GM21515 (cell line): ENCODE data around the gene JADE2.
"Not testable (repeated sequence)": the region's sequence is repeated elsewhere in the genome, so short reads cannot be mapped to it uniquely, and the experiment has no call there.

Experiments
- ATAC-seq: cut with Tn5 transposase; IDR thresholded peaks from one replicate; pipeline ENCODE4 v1.9.1; 2021; ENCODE audit not compliant: unreplicated experiment

Gene JADE2

DNA sequence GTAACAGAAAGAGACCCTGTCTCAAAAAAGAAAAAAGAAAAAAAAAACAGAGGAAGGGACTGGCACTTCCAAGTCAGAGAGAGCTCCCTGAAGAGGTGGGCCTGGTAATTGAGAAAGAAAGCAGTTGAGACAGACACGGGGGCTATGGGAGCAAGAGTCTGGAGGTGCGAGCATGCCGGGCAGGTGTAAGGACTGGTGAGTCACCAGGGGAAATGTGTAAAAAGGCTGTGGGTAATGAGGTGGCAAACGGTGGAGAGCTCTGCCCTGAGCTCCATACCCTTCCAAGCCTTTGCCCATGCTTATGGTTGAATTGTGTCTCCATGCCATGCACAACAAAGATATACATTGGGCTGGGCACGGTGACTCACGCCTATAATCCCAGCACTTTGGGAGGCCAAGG lies 18.0 kb upstream of the JADE2 start:
- ATAC-seq, result no peak

GRCh38 chr5:134508521-134509195 lies 16.8 kb upstream of the JADE2 start:
- ATAC-seq, result no peak

DNA sequence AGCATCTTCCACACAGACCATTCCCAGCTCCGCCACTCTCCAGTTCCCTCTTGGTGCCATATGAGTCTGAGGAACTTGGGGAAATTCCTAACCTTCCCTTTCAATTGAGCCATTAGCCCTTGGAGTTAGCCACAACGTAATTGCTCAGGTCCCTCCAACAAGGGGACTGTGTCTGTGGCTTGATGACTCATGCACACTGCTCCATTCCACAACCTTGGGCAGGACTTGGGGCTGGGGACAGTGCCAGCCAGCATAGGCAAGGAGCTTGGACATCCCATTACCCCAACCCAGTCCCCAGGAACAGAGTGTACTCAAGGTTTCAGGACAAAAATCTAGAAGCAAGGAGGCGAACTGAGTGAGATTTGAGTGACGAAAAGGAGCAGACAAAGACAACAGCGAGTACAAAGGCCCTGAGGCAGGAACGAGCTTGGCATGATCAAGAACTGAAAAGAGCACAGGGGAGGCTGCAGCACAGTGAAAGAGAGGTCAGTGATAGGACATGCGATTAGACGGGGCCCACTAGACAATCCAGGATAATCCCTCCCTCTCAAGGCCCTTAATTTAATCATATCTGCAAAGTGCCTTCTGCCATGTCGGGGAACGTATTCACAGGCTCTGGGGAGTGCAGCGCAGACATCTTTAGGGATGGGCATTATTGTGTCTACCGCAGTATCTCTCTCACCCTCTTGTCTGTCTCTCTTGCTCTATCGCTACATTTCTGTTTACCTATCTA lies 16.0 kb upstream of the JADE2 start:
- ATAC-seq, result no peak

DNA sequence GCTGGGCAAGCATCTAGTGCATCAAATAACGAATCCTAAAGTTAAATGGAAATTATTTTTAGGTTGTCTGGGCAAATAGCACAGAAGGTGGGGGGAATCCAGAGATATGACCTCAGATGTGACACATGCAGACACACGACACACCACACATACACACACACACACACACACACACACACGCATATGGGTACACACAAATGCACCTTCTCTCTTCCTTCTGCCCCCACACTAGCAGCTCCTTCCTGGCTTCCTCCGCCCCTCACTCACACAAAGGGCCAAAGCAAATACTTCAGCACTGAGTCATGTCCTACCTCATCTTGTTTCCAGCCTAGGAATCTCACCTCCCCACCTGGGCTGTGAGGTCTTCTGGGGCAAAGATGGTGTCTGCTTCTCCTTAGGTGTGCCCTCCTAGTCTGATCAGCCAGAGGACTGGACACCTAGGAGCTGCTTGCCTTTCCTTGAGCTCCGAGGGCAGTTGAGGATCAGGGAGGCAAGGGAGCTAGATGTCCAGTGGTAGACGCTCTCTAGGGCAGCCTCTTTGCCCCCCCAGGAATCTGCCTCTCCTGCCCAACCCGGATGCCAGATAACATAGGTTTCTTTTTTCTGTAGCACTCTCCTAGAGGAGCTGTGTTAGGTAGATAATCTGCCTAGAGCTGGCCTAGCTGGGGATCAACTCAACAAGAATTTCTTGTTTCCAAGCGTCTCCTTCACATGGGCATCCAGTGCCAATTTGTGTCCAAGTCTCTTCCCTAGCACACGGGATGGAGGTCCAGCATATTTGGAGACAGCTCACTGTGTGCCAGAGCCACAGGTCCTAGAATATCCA lies 14.3 kb upstream of the JADE2 start:
- ATAC-seq, result no peak

- ATAC-seq, result no peak
These were observed 13.4 kb upstream of the JADE2 start for GRCh38 chr5:134511796-134512660.

GRCh38 chr5:134512661-134512999 lies 12.8 kb upstream of the JADE2 start:
- ATAC-seq, result no peak

DNA sequence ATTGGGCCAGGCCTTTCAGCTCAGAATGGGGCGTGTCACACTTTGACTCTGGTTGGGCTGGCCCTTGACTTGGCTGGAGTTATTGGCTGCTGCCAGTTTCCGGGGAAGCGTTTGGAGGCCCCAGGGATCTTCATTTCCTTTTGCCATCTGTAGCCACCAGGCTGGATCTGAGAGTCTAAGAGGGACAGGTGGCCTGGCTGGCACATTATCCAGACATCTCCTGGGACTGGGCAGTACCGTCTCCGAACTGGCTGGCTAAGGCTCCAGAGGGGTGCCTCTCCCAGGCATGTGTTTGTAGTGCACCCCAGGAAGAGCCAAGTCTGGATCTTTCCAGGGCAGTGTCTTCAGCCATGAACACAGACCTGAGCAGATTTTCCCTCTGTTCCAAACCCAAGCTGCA lies 9.7 kb upstream of the JADE2 start:
- no peak for ATAC-seq

DNA sequence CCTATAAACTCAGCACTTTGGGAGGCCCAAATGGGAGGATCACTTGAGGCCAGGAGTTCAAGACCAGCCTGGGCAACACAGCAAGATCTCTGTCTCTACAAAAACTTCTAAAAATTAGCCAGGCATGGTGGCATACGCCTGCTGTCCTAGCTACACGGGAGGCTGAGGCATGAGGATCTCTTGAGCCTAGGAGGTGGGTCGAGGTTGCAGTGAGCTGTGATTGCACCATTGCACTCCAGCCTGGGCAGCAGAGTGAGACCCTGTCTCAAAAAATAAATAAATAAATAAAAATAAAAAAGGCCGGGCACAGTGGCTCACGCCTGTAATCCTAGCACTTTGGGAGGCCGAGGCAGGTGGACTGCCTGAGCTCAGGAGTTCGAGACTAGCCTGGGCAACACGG lies 8.5 kb upstream of the JADE2 start:
- ATAC-seq, result not testable (repeated sequence)

DNA sequence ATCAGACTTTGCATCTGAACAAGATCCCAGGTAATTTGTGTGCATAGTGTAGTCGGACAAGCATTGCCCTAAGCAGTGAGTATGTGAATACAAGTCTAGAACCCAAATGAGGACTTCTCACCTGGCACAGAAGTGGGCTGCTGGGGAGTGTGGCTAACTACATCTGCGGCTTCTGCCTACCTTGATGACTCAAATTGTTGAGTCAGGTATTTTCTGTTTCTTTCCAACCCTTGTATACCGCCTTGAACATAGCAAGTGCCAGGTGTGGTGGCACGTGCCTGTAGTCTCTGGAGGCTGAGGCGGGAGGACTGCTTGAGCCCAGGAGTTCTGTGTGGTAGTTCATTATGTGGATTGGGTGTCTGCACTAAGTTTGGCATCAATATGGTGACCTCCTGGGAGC lies 7.9 kb upstream of the JADE2 start:
- no peak for ATAC-seq

- ATAC-seq, result no peak
These were observed 5.5 kb upstream of the JADE2 start for GRCh38 chr5:134519989-134520388.

- no peak for ATAC-seq
These were observed 3.6 kb upstream of the JADE2 start for GRCh38 chr5:134521841-134522240.

DNA sequence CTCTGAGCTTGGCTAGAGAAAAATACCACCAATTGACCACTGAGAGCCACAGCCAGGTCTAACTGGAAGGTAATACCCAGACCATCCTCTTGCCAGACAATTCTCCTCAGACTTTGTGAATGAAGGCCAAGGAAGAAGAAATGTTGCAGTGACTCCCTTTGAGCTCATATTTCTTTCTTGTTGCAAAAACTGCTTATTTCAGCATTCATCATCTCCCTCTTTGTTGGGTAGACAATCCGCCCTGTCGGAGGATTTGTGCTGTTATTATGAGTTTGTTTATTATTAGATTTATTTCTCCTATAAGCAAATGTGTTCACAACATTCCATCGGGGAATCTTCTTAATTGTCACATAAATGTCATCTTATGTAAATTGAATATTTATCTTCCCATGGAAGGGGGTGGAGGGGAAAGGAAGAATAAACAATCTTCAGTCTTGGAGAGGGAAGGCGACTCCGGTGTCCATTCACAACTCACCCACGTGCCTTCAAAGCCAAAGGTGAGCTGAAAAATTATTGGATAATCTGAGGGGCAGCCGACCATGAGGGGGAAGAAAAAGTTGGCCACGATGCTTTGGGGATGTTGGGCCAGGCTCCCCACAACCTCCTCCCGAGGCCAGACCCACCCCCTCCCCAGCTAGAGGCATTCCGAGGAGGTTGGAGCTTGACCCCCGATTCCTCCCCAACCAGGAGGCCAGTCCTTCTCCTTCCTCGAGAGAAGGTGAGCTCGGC lies 1.8 kb upstream of the JADE2 start:
- ATAC-seq, result no peak

DNA sequence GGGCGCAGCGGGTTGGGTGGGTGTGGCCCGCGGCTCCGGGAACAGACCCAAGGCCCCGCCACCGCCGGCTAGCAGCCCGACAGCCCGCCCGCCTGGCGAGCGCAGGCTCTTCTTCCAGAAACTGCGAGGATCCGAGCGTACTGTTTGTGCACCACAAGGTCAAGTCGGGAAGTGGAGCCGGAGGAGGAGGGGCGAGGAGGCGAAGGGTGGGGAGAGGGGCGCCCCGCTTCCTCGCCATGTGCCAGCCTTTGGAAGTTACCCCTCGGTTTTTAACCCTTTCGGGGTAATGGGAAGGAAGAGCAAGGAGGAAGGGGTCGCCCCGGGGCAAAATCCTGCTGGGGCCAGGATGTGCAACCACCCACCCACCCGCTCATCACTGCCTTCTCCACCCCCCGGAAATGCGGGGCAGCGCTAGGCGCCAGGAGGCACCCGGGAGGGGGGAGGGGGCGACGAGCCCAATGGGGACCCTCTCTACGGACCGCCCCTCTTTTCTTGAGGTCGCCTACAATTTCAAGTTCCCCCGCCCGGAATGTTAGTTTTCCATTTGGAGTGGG lies 1.1 kb upstream of the JADE2 start:
- no peak for ATAC-seq

DNA sequence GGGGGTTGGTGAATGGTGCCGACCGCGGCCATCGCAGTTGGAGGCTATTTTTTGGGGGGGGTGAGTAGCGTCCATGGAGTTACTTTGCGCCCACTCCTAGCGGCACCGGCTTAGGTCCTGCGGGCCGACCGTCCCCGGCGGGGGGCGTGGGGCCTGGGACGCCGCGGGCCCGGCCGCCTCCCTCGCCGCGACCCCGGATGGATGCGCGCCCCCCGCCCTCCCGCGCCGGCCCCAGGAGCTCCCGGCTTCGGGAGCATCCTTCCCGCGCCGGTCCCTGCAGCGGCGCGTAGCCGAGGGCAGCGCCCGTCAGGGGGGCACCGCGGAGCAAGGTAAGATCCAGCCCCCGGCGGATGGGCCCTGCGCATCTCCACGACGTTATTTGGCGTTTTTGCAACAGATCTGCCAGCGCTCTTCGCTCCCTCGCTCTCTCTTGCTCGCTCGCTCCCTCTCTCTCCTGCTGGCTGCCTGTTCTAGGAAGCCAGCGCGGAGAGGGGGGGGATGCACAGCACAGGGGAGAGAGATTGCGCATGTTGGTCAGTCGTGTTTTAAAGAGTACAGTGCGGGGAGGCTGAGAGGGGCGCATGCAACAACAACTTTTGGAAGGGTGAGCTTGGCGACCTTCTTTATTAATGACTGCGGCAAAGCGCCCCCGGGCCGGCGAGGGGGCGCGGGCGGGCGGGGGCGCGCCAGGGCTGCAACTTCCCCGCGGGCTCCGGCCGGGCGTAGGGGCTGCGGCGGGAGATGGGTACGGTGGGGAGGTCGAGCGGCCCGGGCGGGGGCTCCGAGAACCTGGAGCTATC lies 413 bp downstream of the JADE2 start:
- peak; percentile 8 for ATAC-seq

GRCh38 chr5:134526483-134527155 lies 1.1 kb downstream of the JADE2 start:
- ATAC-seq, result peak; percentile 27

GRCh38 chr5:134527156-134527960 lies 1.9 kb downstream of the JADE2 start:
- ATAC-seq, result peak; percentile 42

- no peak for ATAC-seq
These were observed 2.5 kb downstream of the JADE2 start for GRCh38 chr5:134527961-134528424.

DNA sequence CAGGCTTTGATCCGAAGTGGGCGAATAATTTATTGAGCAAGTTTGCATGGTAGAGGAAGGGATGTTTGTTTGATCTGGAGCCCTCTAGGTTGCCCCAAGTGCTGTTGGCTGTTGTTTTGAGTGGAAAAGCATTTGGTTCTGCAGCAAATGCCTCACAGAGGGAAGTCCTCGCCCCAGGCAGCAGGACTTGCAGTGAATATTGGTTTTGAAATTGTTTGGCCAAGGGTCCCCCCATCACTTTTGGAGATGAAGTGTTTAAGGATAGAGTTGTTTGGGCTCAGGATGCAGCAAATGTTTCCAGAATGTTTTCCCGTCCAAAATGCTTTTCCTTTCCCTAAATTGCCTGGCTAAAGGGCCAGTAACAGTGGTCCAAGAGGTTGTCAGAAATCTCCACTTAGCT lies 3.1 kb downstream of the JADE2 start:
- no peak for ATAC-seq
